DOHH2 (cell line): ENCODE data around the gene KRT2.

Source experiments
- EZH2phosphoT487 ChIP-seq: fragments of 200-600 bp; sonication (generic); IDR thresholded peaks from 2 replicates; pipeline ENCODE4 v1.6.1; 2017; ENCODE audit warnings: borderline replicate concordance, mild to moderate bottlenecking, antibody characterized with exemption, low read length, moderate library complexity, mixed read lengths
- TF ChIP-seq, protein P1 (sequence below): fragments of 200-600 bp; sonication (generic); IDR thresholded peaks from one replicate; pipeline ENCODE4 v1.5.1; 2014; ENCODE audit warnings: antibody characterized with exemption, mild to moderate bottlenecking, low read depth, low read length; ENCODE audit not compliant: poor library complexity, severe bottlenecking

DNA sequence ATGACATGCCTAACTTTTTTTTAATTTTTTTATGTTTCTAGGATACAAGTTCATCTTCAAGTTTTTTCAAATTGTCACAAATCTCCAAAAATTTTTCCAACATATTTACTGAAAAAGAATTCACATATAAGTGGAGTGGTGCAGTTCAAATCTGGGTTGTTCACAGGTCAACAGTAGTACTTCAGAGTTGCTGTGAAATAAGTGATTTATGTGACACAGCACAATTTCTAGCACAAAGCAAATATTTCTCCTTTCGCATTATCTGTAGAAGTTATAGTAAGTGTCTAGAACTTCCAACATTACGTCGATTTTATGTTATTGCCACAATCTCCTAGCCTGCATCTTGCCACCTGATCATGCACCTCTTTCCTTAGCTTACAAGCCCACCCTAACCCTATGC lies 9.7 kb upstream of the KRT2 start:
- TF ChIP-seq, protein P1, sequence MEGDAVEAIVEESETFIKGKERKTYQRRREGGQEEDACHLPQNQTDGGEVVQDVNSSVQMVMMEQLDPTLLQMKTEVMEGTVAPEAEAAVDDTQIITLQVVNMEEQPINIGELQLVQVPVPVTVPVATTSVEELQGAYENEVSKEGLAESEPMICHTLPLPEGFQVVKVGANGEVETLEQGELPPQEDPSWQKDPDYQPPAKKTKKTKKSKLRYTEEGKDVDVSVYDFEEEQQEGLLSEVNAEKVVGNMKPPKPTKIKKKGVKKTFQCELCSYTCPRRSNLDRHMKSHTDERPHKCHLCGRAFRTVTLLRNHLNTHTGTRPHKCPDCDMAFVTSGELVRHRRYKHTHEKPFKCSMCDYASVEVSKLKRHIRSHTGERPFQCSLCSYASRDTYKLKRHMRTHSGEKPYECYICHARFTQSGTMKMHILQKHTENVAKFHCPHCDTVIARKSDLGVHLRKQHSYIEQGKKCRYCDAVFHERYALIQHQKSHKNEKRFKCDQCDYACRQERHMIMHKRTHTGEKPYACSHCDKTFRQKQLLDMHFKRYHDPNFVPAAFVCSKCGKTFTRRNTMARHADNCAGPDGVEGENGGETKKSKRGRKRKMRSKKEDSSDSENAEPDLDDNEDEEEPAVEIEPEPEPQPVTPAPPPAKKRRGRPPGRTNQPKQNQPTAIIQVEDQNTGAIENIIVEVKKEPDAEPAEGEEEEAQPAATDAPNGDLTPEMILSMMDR, result no peak
- TF ChIP-seq EZH2phosphoT487, result no peak
